Effector memory CD8-positive, alpha-beta T cell (primary cell): Measurements from ENCODE around the gene CASP8AP2.
"Not testable (repeated sequence)": the region's sequence is repeated elsewhere in the genome, so short reads cannot be mapped to it uniquely, and the experiment has no call there.

Source experiments
- ATAC-seq: fragments of 150-1000 bp; cut with Tn5 transposase; replicated peaks from 2 replicates; pipeline ENCODE4 v1.10.0; 2021; ENCODE audit warnings: mild to moderate bottlenecking, moderate library complexity
- DNase-seq, 3 experiments: peaks; one replicate each; pipeline ENCODE4 v3.0.0; 2021
- H3K27ac Mint-ChIP-seq, 2 donors: one replicate each; pipeline ENCODE4 v1.8.0; 2022; ENCODE audit warnings: mild to moderate bottlenecking in 2 of 2, mixed read lengths in 2 of 2, moderate library complexity in 2 of 2
- H3K27me3 Mint-ChIP-seq, 2 donors: one replicate each; pipeline ENCODE4 v1.8.0; 2022; ENCODE audit warnings: mixed read lengths in 2 of 2
- H3K36me3 Mint-ChIP-seq: one replicate; pipeline ENCODE4 v1.8.0; 2022; ENCODE audit warnings: mild to moderate bottlenecking, moderate library complexity, mixed read lengths; ENCODE audit not compliant: insufficient read depth
- H3K4me1 Mint-ChIP-seq, 2 donors: one replicate each; pipeline ENCODE4 v1.8.0; 2022; ENCODE audit warnings: low read depth in 2 of 2, mixed read lengths in 2 of 2
- H3K4me3 Mint-ChIP-seq, 2 donors: one replicate each; pipeline ENCODE4 v1.8.0; 2022; ENCODE audit warnings: mild to moderate bottlenecking in 2 of 2, mixed read lengths in 2 of 2, moderate library complexity in 2 of 2
- H3K9me3 Mint-ChIP-seq, 2 donors: one replicate each; pipeline ENCODE4 v1.8.0; 2022; ENCODE audit warnings: mixed read lengths in 2 of 2

Gene CASP8AP2

DNA sequence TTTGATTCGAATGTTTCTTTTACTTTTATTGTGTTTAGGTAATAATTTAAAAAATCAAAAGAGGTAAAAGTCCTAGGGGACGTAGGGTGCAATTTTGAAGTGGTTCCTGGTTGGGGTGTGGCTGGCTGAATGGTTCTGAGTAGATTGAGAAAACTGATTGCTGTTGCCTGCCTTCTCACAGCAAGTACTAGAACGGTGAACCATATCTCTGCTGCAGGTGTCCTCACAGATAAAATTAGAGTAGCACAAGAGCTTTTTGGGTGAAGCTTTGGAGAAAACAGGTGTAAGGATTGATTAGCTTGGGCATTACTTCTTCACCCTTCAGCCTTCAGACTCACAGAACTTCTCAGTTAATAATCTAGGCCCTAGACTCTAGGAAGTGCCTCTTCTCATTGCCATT lies 44.8 kb downstream of the CASP8AP2 start:
- no peak overlapping the region for H3K27ac Mint-ChIP-seq
- peaks cover 29% of the 10 kb centered on the region for H3K36me3 Mint-ChIP-seq
- no peak for DNase-seq
- H3K4me1 Mint-ChIP-seq: no peaks in the 10 kb centered on the region
- H3K9me3 Mint-ChIP-seq: no peaks in the 10 kb centered on the region
- no peak for ATAC-seq
- H3K27me3 Mint-ChIP-seq: no peaks in the 10 kb centered on the region
- H3K4me3 Mint-ChIP-seq: no peak overlapping the region

DNA sequence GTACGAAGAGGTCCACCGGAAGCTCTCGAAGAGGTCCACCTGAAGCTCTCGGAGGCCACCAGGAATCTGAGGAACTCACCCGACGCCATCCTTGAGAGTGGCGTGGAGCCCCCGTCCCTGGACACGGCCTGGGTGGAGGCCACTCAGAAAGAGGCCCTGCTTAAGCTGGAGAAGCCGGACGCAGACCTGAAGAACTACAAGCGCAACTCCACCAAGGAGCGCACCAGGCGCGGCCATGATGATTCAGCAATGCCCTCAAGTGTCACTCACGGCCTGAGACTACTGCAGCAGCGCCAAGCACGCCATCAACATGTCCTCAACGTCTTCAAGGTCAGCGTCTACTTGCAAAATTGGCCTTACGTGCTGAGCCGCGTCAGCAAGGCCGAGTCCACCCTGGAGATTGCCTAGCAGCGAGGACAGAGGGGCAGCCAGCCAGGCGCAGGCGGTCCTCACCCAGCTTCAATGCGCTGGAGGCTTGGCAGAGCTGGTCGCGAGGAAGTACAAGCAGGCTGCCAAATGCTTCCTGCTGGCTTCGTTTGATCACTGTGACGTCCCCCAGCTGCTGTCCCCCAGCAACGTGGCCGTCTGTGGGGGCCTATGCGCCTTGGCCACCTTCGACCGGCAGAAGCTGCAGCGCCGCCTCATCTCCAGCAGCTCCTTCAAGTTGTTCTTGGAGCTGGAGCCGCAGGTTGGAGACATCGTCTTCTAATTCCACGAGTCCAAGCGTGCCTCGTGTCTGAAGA lies 56.9 kb downstream of the CASP8AP2 start:
- Mint-ChIP-seq H3K36me3 (peaks cover 2% of the 10 kb centered on the region), H3K27ac (no peak overlapping the region), H3K4me3 (no peak overlapping the region), H3K4me1 (peaks cover 0 to 2% of the 10 kb centered on the region in 2 donors), H3K9me3 (no peaks in the 10 kb centered on the region), H3K27me3 (peaks cover 14 to 19% of the 10 kb centered on the region in 2 donors)
- DNase-seq (no peak), ATAC-seq (no peak)

DNA sequence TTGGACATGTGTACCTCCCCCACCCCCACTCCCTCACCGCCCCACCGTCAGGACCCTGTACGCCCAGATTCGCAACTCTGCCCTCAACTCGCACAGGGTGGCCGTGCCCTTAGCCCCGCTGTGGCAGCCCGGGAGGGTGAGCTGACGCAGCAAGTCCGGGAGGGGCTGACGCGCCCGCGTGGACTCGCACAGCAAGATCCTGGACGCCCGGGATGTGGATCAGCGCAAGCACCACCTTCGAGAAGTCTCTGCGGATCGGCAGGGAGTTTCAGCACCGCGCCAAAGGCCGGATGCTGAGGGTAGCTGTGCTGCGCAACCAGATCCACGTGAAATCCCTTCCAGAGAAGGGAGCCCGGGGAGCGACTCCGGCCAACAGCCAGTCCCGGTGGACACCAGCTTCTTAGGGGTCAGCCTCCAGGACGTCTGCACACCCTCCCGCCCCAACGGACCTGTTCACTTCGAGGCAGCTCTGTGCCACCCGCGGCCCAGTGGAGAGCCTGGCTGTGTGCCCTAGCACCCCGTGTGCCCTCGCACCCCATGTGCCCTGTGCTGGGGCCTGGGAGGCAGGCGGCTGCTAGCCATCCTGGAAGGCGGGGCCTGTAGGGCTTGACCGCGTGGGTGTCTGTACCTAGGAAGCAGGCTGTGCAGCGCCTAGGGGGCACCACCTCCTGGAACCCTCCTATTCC lies 57.9 kb downstream of the CASP8AP2 start:
- no peak overlapping the region for H3K4me3 Mint-ChIP-seq
- peaks cover 0 to 2% of the 10 kb centered on the region in 2 donors for H3K4me1 Mint-ChIP-seq
- no peaks in the 10 kb centered on the region for H3K9me3 Mint-ChIP-seq
- H3K27ac Mint-ChIP-seq: no peak overlapping the region
- DNase-seq: no peak
- peaks cover 2% of the 10 kb centered on the region for H3K36me3 Mint-ChIP-seq
- ATAC-seq: no peak
- peaks cover 20 to 24% of the 10 kb centered on the region in 2 donors for H3K27me3 Mint-ChIP-seq

DNA sequence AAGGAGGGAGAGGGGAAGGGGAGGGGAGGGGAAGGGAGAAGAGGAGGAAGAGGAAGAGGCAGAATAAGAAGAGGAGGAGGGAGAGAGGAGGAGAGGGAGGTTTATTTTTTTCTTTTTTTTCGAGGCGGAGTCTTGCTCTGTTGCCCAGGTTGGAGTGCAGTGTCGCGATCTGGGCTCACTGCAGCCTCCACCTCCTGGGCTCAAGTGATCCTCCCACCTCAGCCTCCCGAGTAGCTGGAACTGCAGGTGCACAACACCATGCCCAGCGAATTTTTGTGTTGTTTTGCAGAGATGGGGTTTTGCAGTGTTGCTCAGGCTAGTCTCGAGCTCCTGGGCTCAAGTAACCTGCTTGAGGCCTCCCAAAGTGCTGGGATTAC lies 58.4 kb downstream of the CASP8AP2 start:
- Mint-ChIP-seq H3K27ac (no peak overlapping the region), H3K27me3 (peaks cover 25 to 29% of the 10 kb centered on the region in 2 donors), H3K4me3 (no peak overlapping the region), H3K4me1 (peaks cover 0 to 2% of the 10 kb centered on the region in 2 donors), H3K9me3 (no peaks in the 10 kb centered on the region), H3K36me3 (peaks cover 2% of the 10 kb centered on the region)
- DNase-seq (no peak), ATAC-seq (no peak)

DNA sequence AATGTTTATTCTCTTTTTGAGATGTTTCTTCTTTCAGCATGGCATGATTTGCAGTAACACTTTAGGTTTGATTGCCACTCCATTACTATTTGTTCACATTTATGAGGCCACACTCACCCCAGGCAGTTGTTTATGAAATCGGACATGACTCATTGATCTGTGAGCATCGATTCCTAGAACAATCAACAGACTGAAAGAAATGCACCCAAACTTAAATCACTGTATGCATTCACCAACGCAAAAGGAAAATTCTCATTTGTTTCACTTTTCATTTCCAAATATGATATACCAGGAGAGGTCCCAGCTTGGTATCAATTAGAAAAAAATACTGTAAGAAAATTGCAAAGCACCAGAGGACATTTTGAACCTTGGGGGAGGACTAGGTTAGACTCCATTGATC lies 59.2 kb downstream of the CASP8AP2 start:
- Mint-ChIP-seq H3K9me3 (no peaks in the 10 kb centered on the region), H3K4me3 (no peak overlapping the region), H3K4me1 (peaks cover 0 to 2% of the 10 kb centered on the region in 2 donors), H3K36me3 (peaks cover 2% of the 10 kb centered on the region), H3K27ac (no peak overlapping the region), H3K27me3 (peaks cover 32 to 37% of the 10 kb centered on the region in 2 donors)
- DNase-seq (no peak), ATAC-seq (no peak)

DNA sequence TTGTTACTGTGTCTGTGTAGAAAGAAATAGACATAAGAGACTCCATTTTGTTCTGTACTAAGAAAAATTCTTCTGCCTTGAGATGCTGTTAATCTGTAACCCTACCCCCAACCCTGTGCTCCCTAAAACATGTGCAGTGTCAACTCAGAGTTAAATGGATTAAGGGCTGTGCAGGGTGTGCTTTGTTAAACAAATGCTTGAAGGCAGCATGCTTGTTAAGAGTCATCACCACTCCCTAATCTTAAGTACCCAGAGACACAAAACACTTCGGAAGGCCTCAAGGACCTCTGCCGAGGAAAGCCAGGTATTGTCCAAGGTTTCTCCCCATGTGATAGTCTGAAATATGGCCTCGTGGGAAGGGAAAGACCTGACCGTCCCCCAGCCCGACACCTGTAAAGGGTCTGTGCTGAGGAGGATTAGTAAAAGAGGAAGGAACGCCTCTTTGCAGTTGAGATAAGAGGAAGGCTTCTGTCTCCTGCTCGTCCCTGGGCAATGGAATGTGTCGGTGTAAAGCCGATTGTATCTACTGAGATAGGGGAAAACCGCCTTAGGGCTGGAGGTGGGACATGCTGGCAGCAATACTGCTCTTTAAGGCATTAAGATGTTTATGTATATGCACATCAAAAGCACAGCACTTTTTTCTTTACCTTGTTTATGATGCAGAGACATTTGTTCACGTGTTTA lies 61.3 kb downstream of the CASP8AP2 start:
- ATAC-seq, H3K4me1 Mint-ChIP-seq, H3K9me3 Mint-ChIP-seq, H3K4me3 Mint-ChIP-seq, H3K27ac Mint-ChIP-seq, DNase-seq, H3K36me3 Mint-ChIP-seq: not testable (repeated sequence)
- H3K27me3 Mint-ChIP-seq: peaks cover 44 to 51% of the 10 kb centered on the region in 2 donors

DNA sequence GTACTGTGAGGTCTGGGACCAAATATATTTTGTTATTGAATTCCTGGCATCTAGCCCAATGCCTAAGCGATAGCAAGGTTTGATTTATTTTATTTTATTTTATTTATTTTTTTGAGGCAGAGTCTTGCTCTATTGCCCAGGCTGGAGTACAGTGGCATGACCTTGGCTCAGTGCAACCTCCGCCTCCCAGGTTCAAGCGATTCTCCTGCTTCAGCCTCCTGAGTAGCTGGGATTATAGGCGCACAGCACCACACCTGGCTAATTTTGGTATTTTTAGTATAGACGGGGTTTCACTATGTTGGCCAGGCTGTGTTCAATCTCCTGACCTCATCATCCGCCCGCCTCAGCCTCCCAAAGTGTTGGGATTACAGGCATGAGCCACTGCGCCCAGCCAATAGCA lies 62.9 kb downstream of the CASP8AP2 start:
- not testable (repeated sequence) for DNase-seq, H3K4me3 Mint-ChIP-seq, ATAC-seq, H3K9me3 Mint-ChIP-seq, H3K36me3 Mint-ChIP-seq, H3K27ac Mint-ChIP-seq, H3K4me1 Mint-ChIP-seq
- H3K27me3 Mint-ChIP-seq: peaks cover 49 to 64% of the 10 kb centered on the region in 2 donors

DNA sequence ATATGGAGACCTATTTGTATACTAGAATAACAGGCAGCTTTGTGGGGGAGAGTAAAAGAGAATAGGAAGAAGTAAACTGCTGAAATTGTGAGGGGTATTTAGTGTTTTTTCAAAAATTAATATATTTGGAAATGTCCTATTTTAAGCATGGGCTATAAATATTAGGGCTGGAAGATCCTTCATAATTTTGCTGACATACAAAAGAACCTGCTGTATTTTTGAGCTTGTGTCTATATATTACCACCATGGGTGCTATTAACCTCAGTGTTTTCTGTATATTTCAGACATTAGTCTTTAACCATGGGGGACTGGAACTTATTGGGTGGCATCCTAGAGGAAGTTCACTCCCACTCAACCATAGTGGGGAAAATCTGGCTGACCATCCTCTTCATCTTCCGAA lies 64.5 kb downstream of the CASP8AP2 start, which contains the start of gene GJA10:
Gene GJA10, plus strand, starts transcription at position 301 of the 400 bp plus-strand sequence. Its CDS starts 0 bp downstream, at position 301.
- ATAC-seq: no peak
- H3K27me3 Mint-ChIP-seq: peaks cover 50 to 59% of the 10 kb centered on the region in 2 donors
- no peaks in the 10 kb centered on the region for H3K4me1 Mint-ChIP-seq
- no peak within 1 kb of the TSS for H3K27ac Mint-ChIP-seq
- no peak for DNase-seq
- H3K36me3 Mint-ChIP-seq: peaks cover 2% of the 10 kb centered on the region
- no peak within 1 kb of the TSS for H3K4me3 Mint-ChIP-seq
- no peaks in the 10 kb centered on the region for H3K9me3 Mint-ChIP-seq

DNA sequence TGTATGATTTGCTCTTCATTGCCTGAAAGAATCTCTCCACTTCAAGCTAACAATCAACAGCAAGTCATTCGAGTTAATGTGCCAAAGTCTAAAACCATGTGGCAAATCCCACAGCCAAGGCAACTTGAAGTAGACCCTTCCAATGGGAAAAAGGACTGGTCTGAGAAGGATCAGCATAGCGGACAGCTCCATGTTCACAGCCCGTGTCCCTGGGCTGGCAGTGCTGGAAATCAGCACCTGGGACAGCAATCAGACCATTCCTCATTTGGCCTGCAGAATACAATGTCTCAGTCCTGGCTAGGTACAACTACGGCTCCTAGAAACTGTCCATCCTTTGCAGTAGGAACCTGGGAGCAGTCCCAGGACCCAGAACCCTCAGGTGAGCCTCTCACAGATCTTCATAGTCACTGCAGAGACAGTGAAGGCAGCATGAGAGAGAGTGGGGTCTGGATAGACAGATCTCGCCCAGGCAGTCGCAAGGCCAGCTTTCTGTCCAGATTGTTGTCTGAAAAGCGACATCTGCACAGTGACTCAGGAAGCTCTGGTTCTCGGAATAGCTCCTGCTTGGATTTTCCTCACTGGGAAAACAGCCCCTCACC lies 65.7 kb downstream of the CASP8AP2 start:
- ATAC-seq (no peak), DNase-seq (no peak)
- no peak overlapping the region for H3K27ac Mint-ChIP-seq
- H3K4me1 Mint-ChIP-seq: no peaks in the 10 kb centered on the region
- H3K4me3 Mint-ChIP-seq: no peak overlapping the region
- H3K9me3 Mint-ChIP-seq: no peaks in the 10 kb centered on the region
- H3K36me3 Mint-ChIP-seq: peaks cover 2% of the 10 kb centered on the region
- peaks cover 55 to 71% of the 10 kb centered on the region in 2 donors for H3K27me3 Mint-ChIP-seq

DNA sequence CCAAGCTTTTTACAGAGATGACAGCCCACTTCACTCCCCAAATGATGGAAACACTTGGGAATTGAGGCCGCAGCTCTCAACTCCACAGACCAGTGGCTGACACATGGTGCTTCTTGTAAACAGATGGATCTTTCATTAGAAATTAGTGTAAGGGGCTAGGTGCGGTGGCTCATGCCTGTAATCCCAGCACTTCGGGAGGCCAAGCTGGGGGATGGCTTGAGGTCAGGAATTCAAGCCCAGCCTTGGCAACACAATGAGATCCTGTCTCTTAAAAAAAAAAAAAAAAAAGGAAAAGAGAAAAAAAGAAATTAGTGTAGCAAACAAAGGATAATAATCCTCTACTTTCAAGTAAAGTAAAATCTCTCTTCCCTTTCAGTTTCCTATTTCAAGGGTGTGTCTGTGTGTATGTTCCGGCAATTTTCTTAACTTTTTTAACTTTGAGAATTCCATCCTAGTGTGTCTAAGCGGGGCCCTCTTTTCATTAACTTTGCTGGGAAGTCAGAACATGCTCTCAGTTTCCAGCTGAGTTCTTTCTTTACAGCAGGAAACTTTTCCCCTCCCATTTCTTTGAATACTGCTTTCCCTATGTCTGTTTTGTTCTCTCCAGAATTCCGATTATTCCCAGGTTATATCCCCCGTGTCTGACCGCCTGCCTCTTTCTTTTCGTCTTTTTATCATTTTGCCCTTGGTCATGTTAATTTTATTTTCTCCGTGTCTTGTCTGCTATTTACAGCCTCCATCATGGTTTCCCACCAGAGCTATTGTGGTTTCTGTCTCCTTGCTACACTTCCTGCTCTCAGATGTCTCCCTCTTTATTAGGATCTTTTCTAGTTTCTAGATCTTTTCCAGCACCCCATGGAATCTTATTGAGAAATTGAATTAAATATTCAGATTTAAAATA lies 80.6 kb downstream of the CASP8AP2 start:
- not testable (repeated sequence) for H3K4me1 Mint-ChIP-seq, ATAC-seq, DNase-seq, H3K4me3 Mint-ChIP-seq, H3K9me3 Mint-ChIP-seq, H3K27ac Mint-ChIP-seq, H3K36me3 Mint-ChIP-seq
- H3K27me3 Mint-ChIP-seq: peaks cover 14 to 40% of the 10 kb centered on the region in 2 donors

DNA sequence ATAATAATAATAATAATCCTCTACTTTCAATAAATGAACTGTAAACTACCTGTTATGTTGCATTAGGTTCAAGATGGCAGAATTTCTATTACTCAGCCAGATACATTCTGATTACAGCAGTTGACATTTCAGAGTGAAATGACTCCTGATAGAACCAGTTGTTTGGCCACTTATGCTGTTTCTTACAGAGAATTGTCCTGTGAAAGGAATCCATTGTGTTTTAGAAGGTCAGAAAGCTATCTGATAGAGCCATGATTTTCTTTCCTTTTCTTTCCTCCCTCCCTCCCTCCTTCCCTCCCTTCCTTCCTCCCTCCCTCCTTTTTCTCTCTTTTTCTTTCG lies 81.2 kb downstream of the CASP8AP2 start:
- Mint-ChIP-seq H3K27ac (no peak overlapping the region), H3K9me3 (peaks cover 0 to 2% of the 10 kb centered on the region in 2 donors), H3K36me3 (peaks cover 2% of the 10 kb centered on the region), H3K27me3 (peaks cover 14 to 45% of the 10 kb centered on the region in 2 donors), H3K4me3 (no peak overlapping the region), H3K4me1 (peaks cover 0 to 1% of the 10 kb centered on the region in 2 donors)
- DNase-seq (no peak), ATAC-seq (no peak)

DNA sequence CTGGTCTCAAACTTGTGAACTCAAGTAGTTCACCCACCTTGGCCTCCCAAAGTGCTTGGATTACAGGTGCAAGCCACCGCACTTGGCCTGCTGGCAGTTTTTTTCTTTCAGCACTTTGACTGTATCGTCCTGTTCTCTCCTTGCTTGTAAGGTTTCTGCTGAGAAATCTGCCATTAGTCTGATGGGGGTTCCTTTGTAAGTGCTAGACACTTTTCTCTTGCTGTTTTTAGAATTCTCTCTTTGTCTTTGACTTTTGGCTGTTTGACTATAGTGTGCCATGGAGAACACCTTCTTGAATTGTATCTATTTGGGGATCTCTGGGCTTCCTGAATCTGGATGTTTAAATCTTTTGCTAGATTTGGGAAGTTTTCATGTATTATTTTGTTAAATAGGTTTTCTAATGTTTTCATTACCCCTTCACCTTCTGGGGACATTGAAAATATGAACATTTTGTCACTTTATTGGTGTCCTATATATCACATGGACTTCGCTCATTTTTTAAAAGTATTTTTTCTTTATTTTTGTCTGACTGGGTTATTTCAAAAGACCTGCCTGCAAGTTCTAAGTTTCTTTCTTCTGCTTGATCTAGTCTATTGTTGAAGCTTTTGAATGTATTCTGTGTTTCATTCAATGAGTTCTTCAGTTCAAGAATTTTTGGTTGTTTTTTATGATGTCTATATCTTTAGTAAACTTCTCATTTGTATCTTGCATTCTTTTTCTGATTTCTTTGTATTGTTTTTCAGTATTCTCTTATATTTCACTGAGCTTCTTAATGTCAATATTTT lies 86.6 kb downstream of the CASP8AP2 start:
- Mint-ChIP-seq H3K27me3 (peaks cover 7 to 26% of the 10 kb centered on the region in 2 donors), H3K9me3 (peaks cover 8 to 14% of the 10 kb centered on the region in 2 donors), H3K4me1 (no peaks in the 10 kb centered on the region), H3K27ac (no peak overlapping the region), H3K36me3 (no peaks in the 10 kb centered on the region), H3K4me3 (no peak overlapping the region)
- ATAC-seq (no peak), DNase-seq (no peak)
